ENCODE results near the gene FRMD5. TPM values are rescaled to one million over a fixed set of nuclear protein-coding genes. Genes with fewer than 3 reads are reported as not detected.

The FRMD5 gene
- total RNA-seq, 4 donors from 2014 or later = 0.15 to 2.5 (median 0.29) TPM

GRCh38 chr15:44222478-44222877, 27.4 kb upstream of the FRMD5 start:
- 51 to 59% methylated on average over 1 of the region's 1 CpG for WGBS, 2 donors
- no peak for DNase-seq (ENCODE audit: low spot score in 2 of 2)
- intact Hi-C loops (cut with DNase I; ENCODE audit: low total_unique reads) = no loop called here
- no peak overlapping the region for H3K4me3 ChIP-seq (ENCODE audit: low read depth, poor library complexity, severe bottlenecking)
- TF ChIP-seq CTCF (IDR thresholded peaks at IDR 0.05) (no peak), POLR2A (IDR thresholded peaks at IDR 0.05) (no peak)

GRCh38 chr15:44219073-44219472, 24.0 kb upstream of the FRMD5 start:
- DNase-seq (ENCODE audit: low spot score in 2 of 2) = no peak
- TF ChIP-seq POLR2A (IDR thresholded peaks at IDR 0.05) (no peak), CTCF (IDR thresholded peaks at IDR 0.05) (no peak)
- intact Hi-C loops (cut with DNase I; ENCODE audit: low total_unique reads) = no loop called here
- no peak overlapping the region for H3K4me3 ChIP-seq (ENCODE audit: low read depth, poor library complexity, severe bottlenecking)
- WGBS, 2 donors = 65 to 70% methylated on average over 3 of the region's 3 CpGs

GRCh38 chr15:44216958-44217357, 21.9 kb upstream of the FRMD5 start:
- DNase-seq (ENCODE audit: low spot score in 2 of 2) = no peak
- no peak for TF ChIP-seq CTCF (IDR thresholded peaks at IDR 0.05)
- TF ChIP-seq POLR2A (IDR thresholded peaks at IDR 0.05) = no peak
- intact Hi-C loops (cut with DNase I; ENCODE audit: low total_unique reads) = no loop called here
- H3K4me3 ChIP-seq (ENCODE audit: low read depth, poor library complexity, severe bottlenecking) = no peak overlapping the region
- 83 to 84% methylated on average over 1 of the region's 1 CpG for WGBS, 2 donors

GRCh38 chr15:44215594-44215993, 20.5 kb upstream of the FRMD5 start:
- DNase-seq (ENCODE audit: low spot score in 2 of 2) = no peak
- no peak overlapping the region for H3K4me3 ChIP-seq (ENCODE audit: low read depth, poor library complexity, severe bottlenecking)
- 38 to 51% methylated on average over 3 of the region's 3 CpGs for WGBS, 2 donors
- TF ChIP-seq POLR2A (IDR thresholded peaks at IDR 0.05) = no peak
- no peak for TF ChIP-seq CTCF (IDR thresholded peaks at IDR 0.05)
- intact Hi-C loops (cut with DNase I; ENCODE audit: low total_unique reads) = no loop called here

- TF ChIP-seq POLR2A (IDR thresholded peaks at IDR 0.05) (no peak), CTCF (IDR thresholded peaks at IDR 0.05) (no peak)
- H3K4me3 ChIP-seq (ENCODE audit: low read depth, poor library complexity, severe bottlenecking) = no peak overlapping the region
- no peak for DNase-seq (ENCODE audit: low spot score in 2 of 2)
- intact Hi-C loops (cut with DNase I; ENCODE audit: low total_unique reads) = no loop called here
- WGBS, 2 donors = 88 to 94% methylated on average over 2 of the region's 2 CpGs
Measured at GRCh38 chr15:44208956-44209355, 13.9 kb upstream of the FRMD5 start.

GRCh38 chr15:44207643-44208042, 12.6 kb upstream of the FRMD5 start:
- WGBS, 2 donors = 15 to 23% methylated on average over 2 of the region's 2 CpGs
- intact Hi-C loops (cut with DNase I; ENCODE audit: low total_unique reads) = no loop called here
- no peak for TF ChIP-seq POLR2A (IDR thresholded peaks at IDR 0.05)
- no peak for TF ChIP-seq CTCF (IDR thresholded peaks at IDR 0.05)

More at GRCh38 chr15:44207643-44208042, 12.6 kb upstream of the FRMD5 start:
- H3K4me3 ChIP-seq (ENCODE audit: low read depth, poor library complexity, severe bottlenecking) = no peak overlapping the region
- DNase-seq (ENCODE audit: low spot score in 2 of 2) = no peak

Data from lower leg skin (tissue), 4 donors.